Heart right ventricle (tissue), 16 donors: Measurements from ENCODE around the gene TRAK1. TPM values are rescaled to one million over a fixed set of nuclear protein-coding genes. Genes with fewer than 3 reads are reported as not detected.

ENCODE experiments used
- ATAC-seq, 8 donors: fragments of 200-7000 bp; cut with Tn5 transposase; one replicate each; pipeline ENCODE4 v1.9.1; 2020; ENCODE audit warnings: mild to moderate bottlenecking in 8 of 8, moderate library complexity in 8 of 8, moderate number of reproducible peaks in 1 of 8
- DNase-seq, 2 donors: peaks; one replicate each; pipeline ENCODE4 v3.0.0-alpha.2; 2020
- H3K27ac ChIP-seq, 10 donors: fragments of 200-600 bp; sonication (generic) in 2 of 10; one replicate each; pipeline versions ENCODE4 v1.5.0 to v1.8.0; 2020 to 2022; ENCODE audit warnings: mild to moderate bottlenecking in 3 of 10
- H3K27me3 ChIP-seq, 7 donors: fragments of 200-600 bp; one replicate each; pipeline ENCODE4 v1.8.0; 2021 to 2022; ENCODE audit warnings: mild to moderate bottlenecking in 2 of 7
- H3K36me3 ChIP-seq, 9 donors: fragments of 200-600 bp; sonication (generic) in 1 of 9; one replicate each; pipeline versions ENCODE4 v1.5.0 to v1.8.0; 2020 to 2022; ENCODE audit warnings: mild to moderate bottlenecking in 2 of 9
- H3K4me1 ChIP-seq, 9 donors: fragments of 200-600 bp; sonication (generic) in 1 of 9; one replicate each; pipeline versions ENCODE4 v1.5.0 to v1.8.0; 2020 to 2022; ENCODE audit warnings: mild to moderate bottlenecking in 4 of 9
- H3K4me3 ChIP-seq, 10 donors: fragments of 200-600 bp; sonication (generic) in 2 of 10; one replicate each; pipeline versions ENCODE4 v1.5.0 to v1.8.0; 2020 to 2022; ENCODE audit warnings: mild to moderate bottlenecking in 7 of 10, moderate library complexity in 2 of 10
- H3K9me3 ChIP-seq, 11 donors: fragments of 200-600 bp in 10 of 11; sonication (generic) in 2 of 11; one replicate each; pipeline versions ENCODE4 v1.5.0 to v1.8.0; 2013 to 2022; ENCODE audit warnings: mild to moderate bottlenecking in 2 of 11, control low read depth in 1 of 11, moderate library complexity in 1 of 11
- WGBS, 2 donors: extraction: QIAGEN DNeasy Blood & Tissue Kit; methylation state at CpG; one replicate each; pipeline ENCODE4 v1.1.7; 2013; ENCODE audit warnings: inconsistent platforms in 1 of 2; 5-methylcytosine and 5-hydroxymethylcytosine counted together
- intact Hi-C, 10 donors: fragments of 100-400 bp; cut with DNase I; formaldehyde crosslinking; loops; one replicate each; pipeline versions ENCODE4 v1.11.1 to v1.14.2; 2022
- polyA plus RNA-seq, 2 donors: library from polyadenylated mRNA; stranded (reverse); fragments of 200-250 nt; gene quantifications; one replicate each; pipeline ENCODE4 v1.2.3, GENCODE V29; 2013
- total RNA-seq, 10 donors: library from RNA; stranded (reverse); fragmentation: NEBNext Ultra II Directional in 3 of 10; extraction: Animal tissue kit (Norgen Biotek cat#: 25700) in 3 of 10; gene quantifications; one replicate each; pipeline versions ENCODE4 v1.2.1 to v1.2.4, GENCODE V29; 2021 to 2023
- TF ChIP-seq, protein P1 (sequence below), 9 donors: fragments of 200-600 bp; sonication (generic) in 2 of 9; IDR thresholded peaks; one replicate each; pipeline versions ENCODE4 v1.5.0 to v1.8.0; 2021 to 2022; ENCODE audit warnings: antibody characterized with exemption in 9 of 9, mild to moderate bottlenecking in 5 of 9, moderate library complexity in 1 of 9
- donor health status: Arrhythmogenic right ventricular cardiomyopathy.
- donor health status: ischemic (EF 13 %, LVEDD 7.1; RV severe dilation, severe dysfunction).
- donor health status: healthy with polysubstance abuse.
- donor health status: DM: no; HTN: yes; CAD: no.
- donor health status: DM: no; HTN: no; CAD: no.
- donor health status: ischemic (EF 25% LVEDD 6.9; RV normal size, moderate dysfunction).
- donor health status: ischemic (EF 25% LVEDD 5.7; RV mildly dilated, moderate dysfunction).
- donor health status: healthy.
- donor health status: DM: yes; HTN: yes; CAD: no.
- donor health status: Ischemic cardiomyopathy.
- donor health status: ischemic (EF 35%, LVEDD 5.7; RV mildly dilated, moderate dysfunction).
- donor health status: nonischemic (EF 11% LVEDD 7.7; RV severe dilation, severe dysfunction).
- donor health status: DM: yes; HTN: yes; CAD: no.
- donor health status: PGD.
- donor health status: ischemic (EF 29% LVEDD 5.4; RV normal size, mild dysfunction).
- donor health status: nonischemic (EF 23%, LVEDD 6.1; RV moderate dilation, normal function).

The TRAK1 gene
- total and polyA plus RNA-seq, 12 donors, result 35.5 to 423 (median 303) TPM

DNA sequence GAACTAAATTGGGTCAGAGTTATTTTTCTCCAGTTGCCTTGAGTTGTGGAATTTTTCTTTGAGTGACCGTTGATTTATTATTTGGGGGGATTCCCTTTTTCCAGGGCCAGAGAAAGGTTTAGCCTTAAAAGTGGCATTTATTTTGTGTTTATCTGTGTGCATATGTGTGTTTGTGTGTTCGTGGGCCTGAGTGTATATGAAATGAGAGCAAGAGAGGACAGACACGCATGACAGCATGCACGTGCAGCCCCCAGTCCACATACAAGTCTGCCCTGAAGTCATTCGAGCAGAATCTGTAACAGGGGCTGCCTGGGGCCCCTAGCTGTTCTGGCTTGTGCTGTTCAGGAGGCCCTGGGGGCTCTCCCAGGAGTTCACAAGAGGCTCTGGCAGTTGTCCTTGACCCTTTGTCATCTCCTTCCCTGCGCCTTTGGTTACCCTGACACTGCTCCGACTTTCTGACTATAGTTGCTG, 18.3 kb upstream of the TRAK1 start:
- Histone ChIP-seq H3K27ac (peak overlapping the region; percentile 46 to 96 (median 88)), H3K4me3 (peak overlapping the region in 7 of 10 donors; percentile 11 to 44 (median 39)), H3K36me3 (no peaks in the 10 kb centered on the region), H3K9me3 (peaks cover 0 to 15% (median 0%) of the 10 kb centered on the region in 11 donors), H3K27me3 (no peaks in the 10 kb centered on the region), H3K4me1 (peaks cover 33 to 91% (median 79%) of the 10 kb centered on the region in 9 donors)
- WGBS, 2 donors, result 15 to 18% methylated on average over 7 of the region's 7 CpGs
- TF ChIP-seq, protein P1, sequence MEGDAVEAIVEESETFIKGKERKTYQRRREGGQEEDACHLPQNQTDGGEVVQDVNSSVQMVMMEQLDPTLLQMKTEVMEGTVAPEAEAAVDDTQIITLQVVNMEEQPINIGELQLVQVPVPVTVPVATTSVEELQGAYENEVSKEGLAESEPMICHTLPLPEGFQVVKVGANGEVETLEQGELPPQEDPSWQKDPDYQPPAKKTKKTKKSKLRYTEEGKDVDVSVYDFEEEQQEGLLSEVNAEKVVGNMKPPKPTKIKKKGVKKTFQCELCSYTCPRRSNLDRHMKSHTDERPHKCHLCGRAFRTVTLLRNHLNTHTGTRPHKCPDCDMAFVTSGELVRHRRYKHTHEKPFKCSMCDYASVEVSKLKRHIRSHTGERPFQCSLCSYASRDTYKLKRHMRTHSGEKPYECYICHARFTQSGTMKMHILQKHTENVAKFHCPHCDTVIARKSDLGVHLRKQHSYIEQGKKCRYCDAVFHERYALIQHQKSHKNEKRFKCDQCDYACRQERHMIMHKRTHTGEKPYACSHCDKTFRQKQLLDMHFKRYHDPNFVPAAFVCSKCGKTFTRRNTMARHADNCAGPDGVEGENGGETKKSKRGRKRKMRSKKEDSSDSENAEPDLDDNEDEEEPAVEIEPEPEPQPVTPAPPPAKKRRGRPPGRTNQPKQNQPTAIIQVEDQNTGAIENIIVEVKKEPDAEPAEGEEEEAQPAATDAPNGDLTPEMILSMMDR (IDR thresholded peaks at IDR 0.05), result no peak
- DNase-seq (no peak), ATAC-seq (peak in 5 of 8 donors; percentile 4 to 15 (median 9))
- intact Hi-C loops, result no loop called here

DNA sequence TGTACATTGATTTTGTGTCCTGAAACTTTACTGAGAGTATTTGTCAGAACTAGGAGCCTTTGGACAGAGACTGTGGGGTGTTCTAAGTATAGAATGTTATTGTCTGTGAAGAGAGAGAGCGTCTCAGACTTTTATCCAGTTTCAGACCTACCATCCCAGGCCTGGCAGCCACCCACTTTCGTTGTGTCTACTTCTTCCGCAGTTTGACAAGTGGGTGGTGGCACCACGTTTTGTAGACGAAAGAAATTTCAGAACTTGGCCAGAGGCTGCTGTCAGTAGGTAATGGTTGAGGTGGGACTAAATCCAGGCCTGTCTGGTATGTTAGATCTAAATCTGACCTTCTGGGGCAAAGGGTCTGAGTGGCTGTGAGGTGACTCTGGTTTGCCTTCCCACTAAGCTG, 13.4 kb upstream of the TRAK1 start:
- intact Hi-C loops, result no loop called here
- ATAC-seq (peak in 6 of 8 donors; percentile 20 to 58 (median 42)), DNase-seq (peak in 1 of 2 donors; percentile 41)
- H3K27me3 ChIP-seq, result no peaks in the 10 kb centered on the region
- WGBS, 2 donors, result 53 to 70% methylated on average over 5 of the region's 5 CpGs
- peaks cover 0 to 22% (median 0%) of the 10 kb centered on the region in 11 donors for H3K9me3 ChIP-seq
- H3K27ac ChIP-seq, result peak overlapping the region; percentile 4 to 73 (median 58)
- H3K4me1 ChIP-seq, result peaks cover 27 to 85% (median 67%) of the 10 kb centered on the region in 9 donors
- H3K36me3 ChIP-seq, result no peaks in the 10 kb centered on the region
- no peak overlapping the region for H3K4me3 ChIP-seq
- TF ChIP-seq, protein P1 (IDR thresholded peaks at IDR 0.05), result no peak

DNA sequence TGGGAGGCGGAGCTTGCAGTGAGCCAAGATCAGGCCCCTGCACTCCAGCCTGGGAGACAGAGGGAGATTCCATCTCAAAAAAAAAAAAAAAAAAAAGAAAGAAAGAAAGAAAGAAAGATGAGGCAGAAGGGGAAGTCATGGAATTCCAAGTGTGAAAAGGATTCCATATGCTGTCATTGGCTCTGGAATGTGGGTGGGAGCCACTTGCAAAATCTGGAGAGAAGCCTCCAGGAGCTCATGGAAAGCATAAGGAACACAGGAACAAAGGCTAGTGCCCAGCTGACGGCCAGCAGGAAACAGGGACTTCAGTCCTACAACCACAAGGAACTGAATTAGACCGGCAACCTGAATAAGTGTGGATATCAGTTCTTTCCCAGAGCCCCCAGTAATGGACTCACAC, 12.5 kb upstream of the TRAK1 start:
- Histone ChIP-seq H3K27ac (peak overlapping the region in 1 of 10 donors; percentile 70), H3K4me1 (peaks cover 21 to 85% (median 67%) of the 10 kb centered on the region in 9 donors), H3K36me3 (no peaks in the 10 kb centered on the region), H3K9me3 (peaks cover 0 to 22% (median 0%) of the 10 kb centered on the region in 11 donors), H3K4me3 (no peak overlapping the region), H3K27me3 (no peaks in the 10 kb centered on the region)
- no peak for DNase-seq
- no peak for ATAC-seq
- 95% methylated on average over 3 of the region's 3 CpGs for WGBS, 2 donors
- TF ChIP-seq, protein P1 (IDR thresholded peaks at IDR 0.05), result no peak
- intact Hi-C loops, result no loop called here

DNA sequence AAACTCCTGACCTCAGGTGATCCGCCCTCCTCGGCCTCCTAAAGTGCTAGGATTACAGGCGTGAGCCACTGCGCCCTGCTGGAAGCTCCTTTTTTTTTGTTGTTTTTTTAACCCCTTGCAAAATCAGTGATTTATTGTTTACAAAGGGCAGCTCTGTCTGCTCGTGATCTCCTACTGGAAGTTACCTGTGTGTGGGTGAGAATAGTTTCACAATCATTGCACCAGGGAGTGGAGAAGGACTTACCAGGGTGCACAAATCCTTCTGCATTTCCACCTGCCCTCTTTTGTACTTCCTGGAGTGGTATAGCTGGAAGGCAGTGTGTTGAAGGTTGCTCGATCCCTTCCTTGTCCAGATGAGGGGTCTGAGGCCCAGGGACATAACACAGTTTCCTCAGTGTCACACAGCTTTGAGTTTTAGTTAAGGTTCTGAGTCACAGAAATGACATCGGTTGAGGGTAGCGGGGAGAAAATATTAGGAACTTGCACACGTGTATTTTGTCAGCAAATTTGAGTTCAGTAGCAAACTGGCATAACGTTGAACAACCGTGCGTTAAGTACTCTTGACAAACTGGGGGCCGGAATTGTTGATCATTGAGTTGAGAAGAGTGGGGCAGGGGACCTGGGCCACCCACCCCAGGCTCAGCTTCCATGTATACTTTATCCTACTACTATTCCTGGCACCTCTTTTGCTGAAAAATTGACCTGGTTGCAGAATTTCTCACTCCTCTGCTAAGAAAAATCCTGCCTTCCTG, 11.3 kb upstream of the TRAK1 start:
- no peak overlapping the region for H3K4me3 ChIP-seq
- DNase-seq (no peak), ATAC-seq (no peak)
- peaks cover 0 to 22% (median 0%) of the 10 kb centered on the region in 11 donors for H3K9me3 ChIP-seq
- intact Hi-C loops, result no loop called here
- H3K36me3 ChIP-seq, result no peaks in the 10 kb centered on the region
- 68 to 69% methylated on average over 13 of the region's 13 CpGs for WGBS, 2 donors
- TF ChIP-seq, protein P1 (IDR thresholded peaks at IDR 0.05), result no peak
- H3K27ac ChIP-seq, result peak overlapping the region; percentile 11 to 77 (median 59)
- peaks cover 17 to 84% (median 57%) of the 10 kb centered on the region in 9 donors for H3K4me1 ChIP-seq
- H3K27me3 ChIP-seq, result no peaks in the 10 kb centered on the region
